Measurements from ENCODE around the gene ARID5B. TPM values are rescaled to one million over a fixed set of nuclear protein-coding genes. Genes with fewer than 3 reads are reported as not detected.

Gene ARID5B
- total RNA-seq, 2 experiments from 2014 or later: 71.1 to 73.9 TPM

- ChIA-PET CTCF (interaction anchor here (1.7 kb wide), 1 partner anchor 17 kb away, joined by 5 read pairs; no protein-coding TSS in a partner anchor), POLR2A (no interaction called here)
- Mint-ChIP-seq H3K27me3 (no peaks in the 10 kb centered on the region), H3K4me3 (no peak overlapping the region), H3K9me3 (peaks cover 2% of the 10 kb centered on the region), H3K36me3 (ENCODE audit: low read depth) (peaks cover 86% of the 10 kb centered on the region), H3K27ac (no peak overlapping the region), H3K4me1 (peaks cover 55% of the 10 kb centered on the region)
- no peak for DNase-seq
These were observed 103.8 kb downstream of the ARID5B start for GRCh38 chr10:62005281-62005680.

DNA sequence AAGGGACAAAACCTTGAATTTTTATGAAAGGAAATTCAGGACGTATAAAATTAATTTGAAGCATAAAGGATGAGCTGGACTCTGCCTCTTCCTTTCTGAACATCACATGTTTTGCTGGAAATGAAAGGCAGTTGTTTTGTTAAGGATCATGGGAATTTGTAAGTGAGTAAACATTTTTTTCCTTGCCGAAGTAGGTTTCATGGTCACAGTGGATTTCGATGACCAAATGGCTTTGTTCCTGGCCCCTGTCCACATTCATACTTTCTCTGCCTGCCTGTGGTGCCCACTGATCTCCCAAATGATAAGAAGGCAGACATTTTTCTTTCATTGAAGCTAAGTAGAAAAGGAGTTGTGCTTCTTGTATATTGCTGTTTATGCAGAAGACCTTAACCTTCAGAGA, 104.2 kb downstream of the ARID5B start:
- Mint-ChIP-seq H3K9me3 (peaks cover 2% of the 10 kb centered on the region), H3K36me3 (ENCODE audit: low read depth) (peaks cover 86% of the 10 kb centered on the region), H3K4me3 (no peak overlapping the region), H3K27me3 (no peaks in the 10 kb centered on the region), H3K4me1 (peaks cover 54% of the 10 kb centered on the region), H3K27ac (no peak overlapping the region)
- ChIA-PET CTCF (no interaction called here), POLR2A (interaction anchor here (1.3 kb wide), 1 partner anchor 103 kb away, joined by 5 read pairs; no protein-coding TSS in a partner anchor)
- DNase-seq: no peak

- Mint-ChIP-seq H3K36me3 (ENCODE audit: low read depth) (peaks cover 87% of the 10 kb centered on the region), H3K9me3 (peaks cover 2% of the 10 kb centered on the region)
These were observed 105.6 kb downstream of the ARID5B start for GRCh38 chr10:62007145-62007544.

DNA sequence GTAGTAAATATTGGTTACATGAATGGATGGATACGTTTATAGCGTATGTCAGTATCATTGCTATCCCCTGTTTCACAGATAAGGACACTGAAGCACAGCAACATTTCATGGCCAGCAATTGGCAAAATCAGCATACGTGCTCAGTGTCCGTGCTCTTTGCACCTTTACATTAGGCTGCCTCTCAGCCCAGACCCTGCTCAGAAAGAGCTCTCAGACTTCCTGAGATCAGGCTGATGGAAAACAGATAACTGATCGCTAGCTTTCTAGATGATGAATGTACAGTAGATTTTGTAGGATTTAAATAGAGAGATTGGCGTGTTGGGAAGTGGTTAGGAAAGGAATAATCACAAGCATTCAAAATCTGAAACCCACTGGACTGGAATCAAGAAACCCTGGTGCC, 106.7 kb downstream of the ARID5B start:
- DNase-seq: no peak
- ChIA-PET POLR2A (interaction anchor here (1.2 to 3.0 kb wide), 2 partner anchors 11 to 104 kb away, joined by 3 to 11 read pairs; no protein-coding TSS in a partner anchor), CTCF (no interaction called here)
- Mint-ChIP-seq H3K4me1 (peaks cover 44% of the 10 kb centered on the region), H3K9me3 (peaks cover 2% of the 10 kb centered on the region), H3K36me3 (ENCODE audit: low read depth) (peaks cover 89% of the 10 kb centered on the region), H3K4me3 (no peak overlapping the region), H3K27ac (no peak overlapping the region), H3K27me3 (no peaks in the 10 kb centered on the region)

More at GRCh38 chr10:62007145-62007544, 105.6 kb downstream of the ARID5B start:
- Mint-ChIP-seq H3K27ac (no peak overlapping the region), H3K4me1 (peaks cover 48% of the 10 kb centered on the region), H3K4me3 (no peak overlapping the region), H3K27me3 (no peaks in the 10 kb centered on the region)
- ChIA-PET POLR2A (interaction anchor here (0.5 to 1.2 kb wide), 3 partner anchors 10 to 103 kb away, joined by 3 to 4 read pairs (median 3); no protein-coding TSS in a partner anchor), CTCF (no interaction called here)
- DNase-seq: no peak

DNA sequence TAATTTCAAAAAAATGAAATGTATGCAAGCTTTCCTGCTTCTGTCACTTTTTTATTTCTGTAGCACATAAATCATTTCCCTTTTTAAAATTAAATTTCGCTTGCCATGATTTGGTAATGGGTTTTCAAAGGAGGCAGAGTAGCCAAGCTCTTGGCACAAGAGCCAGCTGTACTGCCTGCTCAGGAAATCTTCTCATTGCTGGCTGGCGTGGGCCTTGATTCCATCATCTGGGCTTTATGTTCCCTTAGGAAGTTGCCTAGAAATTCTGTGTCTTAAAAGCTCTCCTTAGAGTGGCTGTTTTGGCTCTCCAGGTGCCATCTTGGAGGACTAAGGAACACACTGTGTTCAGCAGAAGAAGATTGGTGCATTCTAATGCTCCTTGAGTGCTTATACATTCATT, 107.4 kb downstream of the ARID5B start:
- Mint-ChIP-seq H3K9me3 (peaks cover 4% of the 10 kb centered on the region), H3K27ac (no peak overlapping the region), H3K27me3 (no peaks in the 10 kb centered on the region), H3K4me3 (no peak overlapping the region), H3K4me1 (peaks cover 43% of the 10 kb centered on the region), H3K36me3 (ENCODE audit: low read depth) (peaks cover 89% of the 10 kb centered on the region)
- ChIA-PET CTCF (no interaction called here), POLR2A (interaction anchor here (3.0 kb wide), 1 partner anchor 10 kb away, joined by 11 read pairs; no protein-coding TSS in a partner anchor)
- DNase-seq: no peak

- Mint-ChIP-seq H3K4me3 (no peak overlapping the region), H3K36me3 (ENCODE audit: low read depth) (peaks cover 82% of the 10 kb centered on the region), H3K4me1 (peaks cover 32% of the 10 kb centered on the region), H3K9me3 (peaks cover 4% of the 10 kb centered on the region), H3K27me3 (no peaks in the 10 kb centered on the region), H3K27ac (no peak overlapping the region)
- CTCF ChIA-PET: no interaction called here
- POLR2A ChIA-PET: interaction anchor here (3.0 kb wide), 1 partner anchor 9 kb away, joined by 11 read pairs; no protein-coding TSS in a partner anchor
- no peak for DNase-seq
These were observed 108.9 kb downstream of the ARID5B start for GRCh38 chr10:62010366-62010765.

GRCh38 chr10:62011558-62011957, 110.1 kb downstream of the ARID5B start:
- POLR2A ChIA-PET: interaction anchor here (1.2 to 1.5 kb wide), 3 partner anchors 9 to 108 kb away, joined by 3 to 6 read pairs (median 3); no protein-coding TSS in a partner anchor
- peaks cover 74% of the 10 kb centered on the region for H3K36me3 Mint-ChIP-seq (ENCODE audit: low read depth)
- DNase-seq: no peak
- H3K27me3 Mint-ChIP-seq: no peaks in the 10 kb centered on the region
- CTCF ChIA-PET: interaction anchor here (1.0 to 1.5 kb wide), 3 partner anchors 9 to 26 kb away, joined by 3 read pairs; no protein-coding TSS in a partner anchor
- H3K4me1 Mint-ChIP-seq: peaks cover 29% of the 10 kb centered on the region
- no peak overlapping the region for H3K4me3 Mint-ChIP-seq
- no peak overlapping the region for H3K27ac Mint-ChIP-seq
- H3K9me3 Mint-ChIP-seq: peaks cover 2% of the 10 kb centered on the region

DNA sequence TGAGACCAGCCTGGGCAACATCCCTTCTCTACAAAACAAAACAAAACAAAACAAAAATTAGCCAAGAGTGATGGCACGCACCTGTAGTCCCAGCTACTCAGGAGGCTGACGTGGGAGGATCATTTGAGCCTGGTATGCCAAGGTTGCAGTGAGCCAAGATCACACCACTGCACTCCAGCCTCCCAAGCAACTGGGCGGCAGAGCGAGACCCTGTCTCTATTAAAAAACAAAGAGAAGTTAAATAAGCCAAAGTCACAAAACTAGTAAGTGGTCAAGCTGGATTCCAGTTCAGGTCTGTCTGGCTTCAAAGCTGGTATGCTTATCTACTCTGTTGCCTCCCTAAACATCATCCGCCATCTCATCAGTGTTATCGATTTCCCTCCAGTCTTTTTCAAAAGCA, 110.8 kb downstream of the ARID5B start:
- Mint-ChIP-seq H3K27me3 (no peaks in the 10 kb centered on the region), H3K4me3 (no peak overlapping the region), H3K36me3 (ENCODE audit: low read depth) (peaks cover 69% of the 10 kb centered on the region), H3K27ac (no peak overlapping the region), H3K4me1 (peaks cover 31% of the 10 kb centered on the region), H3K9me3 (peaks cover 2% of the 10 kb centered on the region)
- ChIA-PET CTCF (interaction anchor here (1.0 to 1.5 kb wide), 3 partner anchors 8 to 26 kb away, joined by 3 read pairs; no protein-coding TSS in a partner anchor), POLR2A (interaction anchor here (0.6 to 1.5 kb wide), 3 partner anchors 10 to 102 kb away, joined by 3 read pairs; no protein-coding TSS in a partner anchor)
- no peak for DNase-seq

DNA sequence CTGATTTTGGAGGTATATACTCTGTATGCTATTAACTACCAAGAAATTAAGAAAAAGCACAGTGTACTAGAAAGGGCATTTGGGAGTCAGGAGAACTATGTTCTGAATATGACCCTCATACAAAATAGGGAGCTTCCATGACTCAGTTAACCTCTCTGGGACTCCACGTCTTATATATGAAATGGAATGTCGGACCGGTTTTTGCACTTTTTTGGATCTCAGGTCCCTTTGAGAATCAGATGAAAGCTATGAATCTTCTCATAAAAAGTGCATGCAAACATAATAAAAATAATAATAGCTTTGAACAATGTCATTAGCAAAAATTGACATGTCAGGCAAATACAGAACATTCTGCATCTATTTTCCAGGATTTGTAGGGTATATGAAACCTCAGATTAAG, 113.0 kb downstream of the ARID5B start:
- Mint-ChIP-seq H3K27ac (no peak overlapping the region), H3K36me3 (ENCODE audit: low read depth) (peaks cover 67% of the 10 kb centered on the region), H3K9me3 (peaks cover 2% of the 10 kb centered on the region), H3K4me1 (peaks cover 48% of the 10 kb centered on the region), H3K4me3 (no peak overlapping the region), H3K27me3 (no peaks in the 10 kb centered on the region)
- CTCF ChIA-PET: interaction anchor here (0.6 kb wide), 1 partner anchor 42 kb away, joined by 3 read pairs; no protein-coding TSS in a partner anchor
- no peak for DNase-seq
- POLR2A ChIA-PET: interaction anchor here (1.6 kb wide), 1 partner anchor 16 kb away, joined by 4 read pairs; no protein-coding TSS in a partner anchor

GRCh38 chr10:62015994-62016393, 114.5 kb downstream of the ARID5B start:
- DNase-seq: no peak
- CTCF ChIA-PET: no interaction called here
- H3K27ac Mint-ChIP-seq: no peak overlapping the region
- H3K36me3 Mint-ChIP-seq (ENCODE audit: low read depth): peaks cover 62% of the 10 kb centered on the region
- POLR2A ChIA-PET: no interaction called here
- H3K9me3 Mint-ChIP-seq: peaks cover 2% of the 10 kb centered on the region
- no peak overlapping the region for H3K4me3 Mint-ChIP-seq
- H3K27me3 Mint-ChIP-seq: no peaks in the 10 kb centered on the region
- peaks cover 53% of the 10 kb centered on the region for H3K4me1 Mint-ChIP-seq

- Mint-ChIP-seq H3K27me3 (no peaks in the 10 kb centered on the region), H3K4me3 (no peak overlapping the region), H3K27ac (no peak overlapping the region), H3K9me3 (peaks cover 2% of the 10 kb centered on the region), H3K4me1 (peaks cover 58% of the 10 kb centered on the region), H3K36me3 (ENCODE audit: low read depth) (peaks cover 58% of the 10 kb centered on the region)
- DNase-seq: no peak
- ChIA-PET POLR2A (interaction anchor here (0.7 kb wide), 1 partner anchor 10 kb away, joined by 3 read pairs; no protein-coding TSS in a partner anchor), CTCF (interaction anchor here (1.1 kb wide), 1 partner anchor 27 kb away, joined by 3 read pairs; no protein-coding TSS in a partner anchor)
These were observed 115.4 kb downstream of the ARID5B start for GRCh38 chr10:62016623-62017490.

- POLR2A ChIA-PET: interaction anchor here (0.7 kb wide), 1 partner anchor 11 kb away, joined by 3 read pairs; no protein-coding TSS in a partner anchor
- Mint-ChIP-seq H3K4me3 (no peak overlapping the region), H3K9me3 (peaks cover 2% of the 10 kb centered on the region), H3K27me3 (no peaks in the 10 kb centered on the region), H3K27ac (no peak overlapping the region), H3K4me1 (peaks cover 64% of the 10 kb centered on the region), H3K36me3 (ENCODE audit: low read depth) (peaks cover 58% of the 10 kb centered on the region)
- CTCF ChIA-PET: interaction anchor here (1.1 kb wide), 1 partner anchor 26 kb away, joined by 3 read pairs; no protein-coding TSS in a partner anchor
- DNase-seq: no peak
These were observed 116.0 kb downstream of the ARID5B start for GRCh38 chr10:62017491-62017870.

Measured in activated CD4-positive, alpha-beta memory T cell treated with anti-CD3 and anti-CD28 coated beads, Interleukin-2, amount 10 ng/mL, durations not matched to agents 7 days and 5 days (primary cell).